Lung (tissue), 12 donors: ENCODE data around the gene ENOSF1. TPM values are rescaled to one million over a fixed set of nuclear protein-coding genes. Genes with fewer than 3 reads are reported as not detected.

ENCODE experiments used
- ATAC-seq: fragments of 200-7000 bp; cut with Tn5 transposase; one replicate; pipeline ENCODE4 v1.9.1; 2020; ENCODE audit warnings: moderate number of reproducible peaks; ENCODE audit not compliant: insufficient read depth, low FRiP score
- DNase-seq, 3 donors: peaks; one replicate each; pipeline ENCODE4 v3.0.0-alpha.2; 2013 to 2017
- H3K27ac ChIP-seq, 2 donors: one replicate each; pipeline ENCODE4 v1.5.1; 2013; ENCODE audit warnings: mild to moderate bottlenecking in 2 of 2, moderate library complexity in 2 of 2, control low read depth in 1 of 2, inconsistent platforms in 1 of 2, low read depth in 1 of 2, low read length in 1 of 2
- H3K27me3 ChIP-seq, 3 donors: one replicate each; pipeline ENCODE4 v1.5.1; 2013; ENCODE audit warnings: low read length in 2 of 3; ENCODE audit not compliant: control insufficient read depth in 3 of 3, insufficient read depth in 3 of 3
- H3K36me3 ChIP-seq, 4 donors: one replicate each; pipeline ENCODE4 v1.5.1; 2013; ENCODE audit warnings: low read length in 4 of 4, mild to moderate bottlenecking in 1 of 4, moderate library complexity in 1 of 4; ENCODE audit not compliant: control insufficient read depth in 4 of 4, insufficient read depth in 4 of 4
- H3K4me1 ChIP-seq, 5 donors: one replicate each; pipeline ENCODE4 v1.5.1; 2013; ENCODE audit warnings: low read length in 5 of 5, mild to moderate bottlenecking in 2 of 5, moderate library complexity in 1 of 5; ENCODE audit not compliant: control insufficient read depth in 5 of 5, insufficient read depth in 5 of 5
- H3K4me3 ChIP-seq: one replicate; pipeline ENCODE4 v1.5.1; 2013; ENCODE audit warnings: mild to moderate bottlenecking, control low read depth, moderate library complexity
- H3K9ac ChIP-seq, 2 donors: one replicate each; pipeline ENCODE4 v1.5.1; 2013; ENCODE audit warnings: low read length in 2 of 2, control low read depth in 1 of 2; ENCODE audit not compliant: insufficient read depth in 1 of 2
- H3K9me3 ChIP-seq, 4 donors: one replicate each; pipeline ENCODE4 v1.5.1; 2013; ENCODE audit warnings: low read length in 3 of 4, mild to moderate bottlenecking in 1 of 4, moderate library complexity in 1 of 4; ENCODE audit not compliant: control insufficient read depth in 4 of 4, insufficient read depth in 3 of 4
- CTCF ChIP-seq: IDR thresholded peaks from 2 replicates; pipeline ENCODE4 v1.5.1; 2012; ENCODE audit warnings: mild to moderate bottlenecking; ENCODE audit errors: control extremely low read depth, extremely low read depth
- WGBS, 2 donors: extraction: QIAGEN DNeasy Blood & Tissue Kit; methylation state at CpG; one replicate each; pipeline ENCODE4 v1.1.7; 2013; 5-methylcytosine and 5-hydroxymethylcytosine counted together
- polyA plus RNA-seq, 2 donors: library from polyadenylated mRNA; stranded (reverse); fragments of 200-250 nt; gene quantifications; one replicate each; pipeline ENCODE4 v1.2.1, GENCODE V29; 2013
- total RNA-seq, 2 donors: library from RNA; depleted of rRNA in 1 of 2; stranded (reverse); fragments of >200 nt in 1 of 2; gene quantifications; one replicate each; pipeline ENCODE4 v1.2.1, GENCODE V29; 2014 to 2021
- donor health status: control.
- donor health status: control.
- donor health status: Bipolar disorder and iron deficiency.
- donor health status: healthy.
- donor health status: DM: yes; HTN: yes; CAD: no.

The ENOSF1 gene
- total and polyA plus RNA-seq, 4 donors: 26.9 to 122 (median 101) TPM

GRCh38 chr18:622289-622688 is 90.1 kb downstream of the ENOSF1 start:
- H3K9me3 ChIP-seq: no peaks in the 10 kb centered on the region
- no peak for TF ChIP-seq CTCF
- H3K27me3 ChIP-seq: no peaks in the 10 kb centered on the region
- H3K9ac ChIP-seq: no peak overlapping the region
- peaks cover 0 to 48% (median 16%) of the 10 kb centered on the region in 5 donors for H3K4me1 ChIP-seq
- WGBS, 2 donors: 58 to 82% methylated on average over 6 of the region's 6 CpGs
- DNase-seq (peak in 1 of 3 donors; percentile 47), ATAC-seq (no peak)
- no peak overlapping the region for H3K27ac ChIP-seq
- no peaks in the 10 kb centered on the region for H3K36me3 ChIP-seq
- no peak overlapping the region for H3K4me3 ChIP-seq

GRCh38 chr18:621291-622043 is 91.0 kb downstream of the ENOSF1 start:
- no peaks in the 10 kb centered on the region for H3K27me3 ChIP-seq
- ATAC-seq (no peak), DNase-seq (peak; percentile 87 to 96 (median 95))
- H3K4me3 ChIP-seq: no peak overlapping the region
- H3K9me3 ChIP-seq: no peaks in the 10 kb centered on the region
- H3K9ac ChIP-seq: no peak overlapping the region
- peaks cover 0 to 47% (median 16%) of the 10 kb centered on the region in 5 donors for H3K4me1 ChIP-seq
- no peak for TF ChIP-seq CTCF
- 65 to 75% methylated on average over 7 of the region's 7 CpGs for WGBS, 2 donors
- H3K36me3 ChIP-seq: no peaks in the 10 kb centered on the region
- no peak overlapping the region for H3K27ac ChIP-seq

Other genes with a start within 250 kb of the ENOSF1 start
- 100 to 1,000 TPM in 1 of 2 donors, 10 to 100 TPM in 1; 40.2 to 108 TPM for gene COLEC12, start 211.9 kb downstream of the ENOSF1 start, total RNA-seq
- gene COLEC12, start 211.9 kb downstream of the ENOSF1 start, polyA plus RNA-seq: 10 to 100 TPM; 10.3 to 16.0 TPM
- not detected for gene CETN1, start 132.2 kb downstream of the ENOSF1 start, total RNA-seq
- not detected for gene CETN1, start 132.2 kb downstream of the ENOSF1 start, polyA plus RNA-seq
- gene CLUL1, start 115.6 kb downstream of the ENOSF1 start, total RNA-seq: 1 to 10 TPM; 1.3 to 5.4 TPM
- 1 to 10 TPM in 1 of 2 donors, under 1 TPM in 1; 0.81 to 1.1 TPM for gene CLUL1, start 115.6 kb downstream of the ENOSF1 start, polyA plus RNA-seq
- 10 to 100 TPM in 1 of 2 donors, 1 to 10 TPM in 1; 7.6 to 23.4 TPM for gene TYMS, start 55.0 kb downstream of the ENOSF1 start, total RNA-seq
- gene TYMS, start 55.0 kb downstream of the ENOSF1 start, polyA plus RNA-seq: 1 to 10 TPM; 5.8 to 8.9 TPM
- gene YES1, start 99.6 kb upstream of the ENOSF1 start, total RNA-seq: 10 to 100 TPM; 36.6 to 61.7 TPM
- gene YES1, start 99.6 kb upstream of the ENOSF1 start, polyA plus RNA-seq: 10 to 100 TPM; 17.9 to 26.6 TPM
- gene ADCYAP1, start 192.2 kb upstream of the ENOSF1 start, total RNA-seq: under 1 TPM; 0.12 to 0.48 TPM
- gene ADCYAP1, start 192.2 kb upstream of the ENOSF1 start, polyA plus RNA-seq: under 1 TPM; 0.05 to 0.10 TPM